ENCODE results near the gene NNT. TPM values are rescaled to one million over a fixed set of nuclear protein-coding genes. Genes with fewer than 3 reads are reported as not detected.
"Not testable (repeated sequence)": the region's sequence is repeated elsewhere in the genome, so short reads cannot be mapped to it uniquely, and the experiment has no call there.

The NNT gene
- 10 to 100 TPM; 52.0 to 91.1 (median 74.3) TPM for total RNA-seq

DNA sequence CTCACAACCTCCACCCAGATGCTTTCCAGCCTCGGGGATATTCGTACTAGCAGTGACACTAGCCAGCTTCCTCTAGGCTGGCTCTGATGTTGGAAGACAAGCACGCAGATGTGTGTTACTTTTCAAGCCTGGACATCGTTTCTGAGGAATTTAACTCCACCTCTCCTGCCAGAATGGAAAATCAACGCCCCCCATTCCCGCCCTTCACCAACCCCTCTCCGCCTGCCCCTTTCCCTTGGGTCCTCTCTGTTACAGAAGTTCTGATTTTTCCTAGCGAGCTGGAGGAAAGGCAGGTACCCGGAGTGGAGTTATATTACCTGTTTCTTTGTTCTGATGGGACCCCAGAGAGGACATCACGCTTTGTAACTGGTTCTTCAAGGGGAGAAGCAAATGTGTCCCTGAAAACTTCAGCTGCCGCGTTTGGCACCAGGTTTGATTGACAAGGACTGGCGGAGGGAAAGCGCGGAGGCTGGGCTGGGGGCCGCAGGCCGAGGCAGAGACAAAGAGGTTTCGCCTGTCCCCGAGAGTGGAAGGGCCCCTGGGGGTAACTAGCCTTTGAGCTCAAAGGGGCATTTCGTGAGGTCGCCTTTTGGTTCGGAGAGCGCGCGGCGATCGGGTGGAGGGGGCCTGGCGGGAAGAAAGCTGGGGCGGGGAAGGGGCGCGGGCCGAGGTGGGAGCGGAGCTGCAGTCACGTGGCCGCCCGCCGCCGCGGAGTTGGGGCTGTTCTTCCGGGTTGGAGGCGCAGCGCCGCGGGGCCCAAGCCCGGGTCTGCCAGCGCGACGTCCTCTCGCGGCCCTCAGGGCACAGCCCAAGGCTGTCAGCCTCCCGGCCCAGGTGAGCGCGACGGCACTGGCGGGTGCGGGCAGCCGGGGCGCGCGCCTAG is at the start of gene NNT:
Gene NNT, plus strand, starts transcription at position 720 of the 883 bp plus-strand sequence. CDS start 6,016 bp downstream, outside the sequence.
- WGBS, 2 donors (ENCODE audit: low coverage in 1 of 2) = 0% methylated on average over 3 to 18 of the region's 60 CpGs

DNA sequence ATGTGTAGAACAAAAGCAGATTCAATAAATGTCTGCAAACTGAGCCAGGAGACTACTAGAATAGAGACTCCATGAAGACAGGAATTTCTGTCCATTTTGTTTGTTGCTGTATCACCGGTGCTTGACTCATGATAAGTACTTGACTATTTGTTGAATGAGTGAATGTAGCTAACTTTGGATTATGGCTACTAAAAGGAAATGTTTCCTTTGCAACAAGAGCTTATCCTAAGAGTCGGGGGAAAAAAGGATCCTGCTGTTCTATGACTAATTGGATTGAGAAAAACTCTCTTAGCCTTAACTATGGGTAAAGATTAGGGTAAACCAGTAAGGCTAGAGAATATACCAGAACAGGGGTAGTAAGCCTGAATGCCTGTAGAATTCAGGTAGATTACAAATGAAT is 49.6 kb upstream of the NNT start:
- ATAC-seq = no peak
- WGBS, 2 donors (ENCODE audit: low coverage in 1 of 2) = 59 to 69% methylated on average over 2 of the region's 2 CpGs
- Histone ChIP-seq H3K27me3 (no peaks in the 10 kb centered on the region), H3K9me3 (no peaks in the 10 kb centered on the region), H3K36me3 (peaks cover 0 to 48% of the 10 kb centered on the region in 2 donors), H3K27ac (no peak overlapping the region), H3K4me3 (no peak overlapping the region), H3K4me1 (peaks cover 6 to 83% (median 19%) of the 10 kb centered on the region in 3 donors)
- no peak for TF ChIP-seq POLR2A (IDR thresholded peaks at IDR 0.05)
- TF ChIP-seq POLR2AphosphoS5 (IDR thresholded peaks at IDR 0.05) = no peak
- TF ChIP-seq, protein P1, sequence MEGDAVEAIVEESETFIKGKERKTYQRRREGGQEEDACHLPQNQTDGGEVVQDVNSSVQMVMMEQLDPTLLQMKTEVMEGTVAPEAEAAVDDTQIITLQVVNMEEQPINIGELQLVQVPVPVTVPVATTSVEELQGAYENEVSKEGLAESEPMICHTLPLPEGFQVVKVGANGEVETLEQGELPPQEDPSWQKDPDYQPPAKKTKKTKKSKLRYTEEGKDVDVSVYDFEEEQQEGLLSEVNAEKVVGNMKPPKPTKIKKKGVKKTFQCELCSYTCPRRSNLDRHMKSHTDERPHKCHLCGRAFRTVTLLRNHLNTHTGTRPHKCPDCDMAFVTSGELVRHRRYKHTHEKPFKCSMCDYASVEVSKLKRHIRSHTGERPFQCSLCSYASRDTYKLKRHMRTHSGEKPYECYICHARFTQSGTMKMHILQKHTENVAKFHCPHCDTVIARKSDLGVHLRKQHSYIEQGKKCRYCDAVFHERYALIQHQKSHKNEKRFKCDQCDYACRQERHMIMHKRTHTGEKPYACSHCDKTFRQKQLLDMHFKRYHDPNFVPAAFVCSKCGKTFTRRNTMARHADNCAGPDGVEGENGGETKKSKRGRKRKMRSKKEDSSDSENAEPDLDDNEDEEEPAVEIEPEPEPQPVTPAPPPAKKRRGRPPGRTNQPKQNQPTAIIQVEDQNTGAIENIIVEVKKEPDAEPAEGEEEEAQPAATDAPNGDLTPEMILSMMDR (IDR thresholded peaks at IDR 0.05) = no peak

More for the DNA sequence above, at the start of gene NNT:
- Histone ChIP-seq H3K4me1 (peaks cover 0 to 43% (median 5%) of the 10 kb centered on the region in 3 donors), H3K27me3 (no peaks in the 10 kb centered on the region), H3K9me3 (no peaks in the 10 kb centered on the region), H3K4me3 (peak within 1 kb of the TSS; percentile 74 to 77), H3K27ac (peak within 1 kb of the TSS; percentile 77 to 90 (median 86)), H3K36me3 (peaks cover 0 to 10% of the 10 kb centered on the region in 2 donors)
- peak; percentile 85 for ATAC-seq
- TF ChIP-seq POLR2A (IDR thresholded peaks at IDR 0.05) (peak in 1 of 2 donors; percentile 30), EP300 (IDR thresholded peaks at IDR 0.05) (no peak), POLR2AphosphoS5 (IDR thresholded peaks at IDR 0.05) (peak; percentile 57)
- TF ChIP-seq, protein P1 (IDR thresholded peaks at IDR 0.05) = peak in 1 of 4 experiments; percentile 23

- H3K4me3 ChIP-seq = peak overlapping the region in 1 of 2 donors; percentile 77
Observed at GRCh38 chr5:43554497-43554896, 48.5 kb upstream of the NNT start.

DNA sequence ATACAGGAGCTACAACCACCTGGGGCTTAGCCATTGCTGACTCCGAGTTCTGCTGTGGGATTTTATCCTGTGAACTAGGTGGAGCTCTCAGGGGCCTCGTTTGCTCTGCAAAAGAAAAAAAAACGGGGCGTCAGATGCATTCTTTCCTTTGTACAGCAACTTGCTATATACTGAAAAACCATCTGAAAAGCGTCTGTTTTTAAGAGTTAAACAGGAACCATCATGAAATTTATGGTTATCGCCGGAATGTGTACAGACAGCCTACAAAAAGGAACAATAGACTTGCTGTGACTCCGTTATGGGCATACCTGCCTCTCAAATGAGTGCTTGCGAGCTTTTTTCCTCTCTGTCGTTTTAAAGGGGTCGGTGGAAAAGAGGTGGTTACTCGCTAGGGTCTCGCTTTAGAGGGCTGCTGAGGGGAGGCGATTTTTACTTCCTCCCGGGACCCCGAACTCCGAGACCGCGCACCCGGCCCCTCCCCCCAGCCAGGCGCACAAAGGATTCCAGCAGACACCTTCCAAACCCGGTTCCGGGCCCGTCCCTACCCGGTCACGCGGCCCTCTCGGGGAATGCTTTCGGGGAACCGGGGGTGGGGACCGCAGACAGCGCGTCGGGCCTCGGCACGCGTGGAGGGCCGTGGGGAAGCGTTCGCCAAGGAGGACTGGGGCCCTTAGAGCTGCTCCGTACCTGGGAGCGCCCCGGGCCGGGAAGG is 46.9 kb upstream of the NNT start:
- TF ChIP-seq POLR2A (IDR thresholded peaks at IDR 0.05) = no peak
- peak; percentile 26 for TF ChIP-seq POLR2AphosphoS5 (IDR thresholded peaks at IDR 0.05)
- ATAC-seq = peak; percentile 66
- Histone ChIP-seq H3K27me3 (no peaks in the 10 kb centered on the region), H3K4me3 (peak overlapping the region; percentile 77 to 94), H3K36me3 (peaks cover 0 to 22% of the 10 kb centered on the region in 2 donors), H3K27ac (peak overlapping the region; percentile 66 to 99 (median 94)), H3K9me3 (no peaks in the 10 kb centered on the region), H3K4me1 (peaks cover 6 to 58% (median 19%) of the 10 kb centered on the region in 3 donors)
- 1 to 3% methylated on average over 11 to 20 of the region's 44 CpGs for WGBS, 2 donors (ENCODE audit: low coverage in 1 of 2)

More at GRCh38 chr5:43554497-43554896, 48.5 kb upstream of the NNT start:
- Histone ChIP-seq H3K36me3 (peaks cover 0 to 37% of the 10 kb centered on the region in 2 donors), H3K4me1 (peaks cover 6 to 72% (median 19%) of the 10 kb centered on the region in 3 donors), H3K27ac (no peak overlapping the region), H3K27me3 (no peaks in the 10 kb centered on the region), H3K9me3 (no peaks in the 10 kb centered on the region)
- 56 to 83% methylated on average over 1 of the region's 1 CpG for WGBS, 2 donors (ENCODE audit: low coverage in 1 of 2)
- no peak for ATAC-seq
- no peak for TF ChIP-seq POLR2AphosphoS5 (IDR thresholded peaks at IDR 0.05)
- no peak for TF ChIP-seq EP300 (IDR thresholded peaks at IDR 0.05)
- TF ChIP-seq, protein P1 (IDR thresholded peaks at IDR 0.05) = no peak
- no peak for TF ChIP-seq POLR2A (IDR thresholded peaks at IDR 0.05)

- not testable (repeated sequence) for H3K27me3 ChIP-seq
- peaks cover 6 to 53% (median 19%) of the 10 kb centered on the region in 3 donors for H3K4me1 ChIP-seq
- no CpG with 5 or more reads among the region's 30 CpGs for WGBS, 2 donors (ENCODE audit: low coverage in 1 of 2)
Observed at GRCh38 chr5:43556607-43556856, 46.4 kb upstream of the NNT start.

More at GRCh38 chr5:43556607-43556856, 46.4 kb upstream of the NNT start:
- Histone ChIP-seq H3K36me3 (peaks cover 0 to 22% of the 10 kb centered on the region in 2 donors), H3K4me3 (peak overlapping the region; percentile 77 to 94), H3K27ac (peak overlapping the region; percentile 66 to 99 (median 94))
- not testable (repeated sequence) for H3K9me3 ChIP-seq
- ATAC-seq = peak; percentile 94
